NT2/D1 (cell line): ENCODE measurements around the gene CBX1.
"Not testable (repeated sequence)": the region's sequence is repeated elsewhere in the genome, so short reads cannot be mapped to it uniquely, and the experiment has no call there.

Source experiments
- YY1 ChIP-seq: IDR thresholded peaks from 2 replicates; pipeline ENCODE4 v1.6.1; 2011; ENCODE audit not compliant: insufficient read length, insufficient read depth
- ZNF274 ChIP-seq: IDR thresholded peaks from 2 replicates; pipeline ENCODE4 v1.6.1; 2011; ENCODE audit warnings: mild to moderate bottlenecking, low read depth, low read length

GRCh38 chr17:48067808-48068207 lies 33.5 kb downstream of the CBX1 start:
- TF ChIP-seq ZNF274, YY1: not testable (repeated sequence)
